H1 (cell line): Measurements from ENCODE around the gene CELF1. TPM values are rescaled to one million over a fixed set of nuclear protein-coding genes. Genes with fewer than 3 reads are reported as not detected.

Source experiments
- CHD2 ChIP-seq: IDR thresholded peaks from 2 replicates; pipeline ENCODE4 v1.6.1; 2012; ENCODE audit warnings: low read length, improper control_type of control experiment
- EP300 ChIP-seq, 2 experiments: IDR thresholded peaks; 1 replicate in 1 of 2; 2 replicates in 1 of 2; pipeline ENCODE4 v1.6.1; 2011 to 2012; ENCODE audit warnings: low read depth in 2 of 2, low read length in 2 of 2, mild to moderate bottlenecking in 2 of 2, borderline replicate concordance in 1 of 2, inconsistent platforms in 1 of 2, moderate library complexity in 1 of 2
- GTF2F1 ChIP-seq: IDR thresholded peaks from 2 replicates; pipeline ENCODE4 v1.6.1; 2012; ENCODE audit warnings: low read depth, low read length, improper control_type of control experiment, borderline replicate concordance
- JUND ChIP-seq: IDR thresholded peaks from 2 replicates; pipeline ENCODE4 v1.6.1; 2011; ENCODE audit warnings: mild to moderate bottlenecking, improper control_type of control experiment, low read length
- NANOG ChIP-seq: IDR thresholded peaks from 2 replicates; pipeline ENCODE4 v1.6.1; 2011; ENCODE audit warnings: low read length, low read depth, mild to moderate bottlenecking, inconsistent platforms; ENCODE audit not compliant: insufficient read depth, poor library complexity, severe bottlenecking
- SAP30 ChIP-seq: fragments of 300-600 bp; sonication (generic); IDR thresholded peaks from 2 replicates; pipeline ENCODE4 v1.7.1; 2012; ENCODE audit warnings: low read length, moderate library complexity, mild to moderate bottlenecking, inconsistent platforms; ENCODE audit not compliant: insufficient read depth, insufficient replicate concordance
- SP2 ChIP-seq: IDR thresholded peaks from 2 replicates; pipeline ENCODE4 v1.6.1; 2012; ENCODE audit warnings: mild to moderate bottlenecking, low read length, inconsistent platforms
- TBP ChIP-seq: IDR thresholded peaks from 2 replicates; pipeline ENCODE4 v1.6.1; 2011; ENCODE audit warnings: low read depth, low read length, improper control_type of control experiment
- TCF12 ChIP-seq: IDR thresholded peaks from 2 replicates; pipeline ENCODE4 v1.6.1; 2011; ENCODE audit warnings: low read depth, mild to moderate bottlenecking, low read length
- ZNF274 ChIP-seq: IDR thresholded peaks from 2 replicates; pipeline ENCODE4 v1.7.0; 2012; ENCODE audit warnings: low read length, borderline replicate concordance; ENCODE audit errors: extremely low read depth
- polyA plus RNA-seq, 7 experiments: library from polyadenylated mRNA; depleted of rRNA in 3 of 7; stranded (reverse) in 5 of 7; unstranded in 2 of 7; fragments of >200 nt in 5 of 7; fragments of 200-250 nt in 2 of 7; gene quantifications; 1 replicate in 5 of 7; 2 replicates in 1 of 7; 4 replicates in 1 of 7; pipeline versions ENCODE4 v1.2.1 to v1.2.3, GENCODE V29; 2011 to 2013; ENCODE audit warnings: missing spikeins in 2 of 7, mixed read lengths in 2 of 7
- total RNA-seq: library from RNA; stranded (reverse); fragmentation: NEBNext Ultra II Directional; extraction: Animal tissue kit (Norgen Biotek cat#: 25700); gene quantifications from 2 replicates; pipeline ENCODE4 v1.2.1, GENCODE V29; 2021
- TF ChIP-seq, protein P1 (sequence below): fragments of 300-600 bp; sonication (generic); IDR thresholded peaks from 2 replicates; pipeline ENCODE4 v1.7.1; 2012; ENCODE audit warnings: low read length, moderate library complexity, mild to moderate bottlenecking, inconsistent platforms; ENCODE audit not compliant: insufficient replicate concordance

CELF1 gene
- total and polyA plus RNA-seq, 2 of the 8 experiments (the other 6 are each of a cell fraction or from before 2014, with no cell fraction given) = 131 to 197 TPM

DNA sequence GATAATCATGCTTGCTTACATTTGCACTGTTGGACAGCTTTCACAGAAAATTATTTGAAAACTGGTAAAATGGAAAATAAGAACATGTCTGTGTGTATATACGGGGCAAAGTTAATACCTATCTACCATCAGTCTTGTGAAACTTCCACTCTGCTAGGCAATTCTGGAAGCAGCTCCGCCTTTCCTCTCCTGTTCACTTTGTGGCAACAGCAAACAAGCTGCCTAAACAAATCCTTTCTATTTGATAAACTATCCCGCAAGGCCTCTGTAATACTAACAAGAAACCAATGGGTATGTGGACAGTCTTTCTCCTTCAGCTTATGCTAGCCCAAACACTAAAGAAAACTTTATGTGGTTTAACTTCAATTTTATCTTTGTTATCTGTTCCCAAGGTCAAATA lies 64.8 kb downstream of the CELF1 start (continued):
- TF ChIP-seq, protein P1, sequence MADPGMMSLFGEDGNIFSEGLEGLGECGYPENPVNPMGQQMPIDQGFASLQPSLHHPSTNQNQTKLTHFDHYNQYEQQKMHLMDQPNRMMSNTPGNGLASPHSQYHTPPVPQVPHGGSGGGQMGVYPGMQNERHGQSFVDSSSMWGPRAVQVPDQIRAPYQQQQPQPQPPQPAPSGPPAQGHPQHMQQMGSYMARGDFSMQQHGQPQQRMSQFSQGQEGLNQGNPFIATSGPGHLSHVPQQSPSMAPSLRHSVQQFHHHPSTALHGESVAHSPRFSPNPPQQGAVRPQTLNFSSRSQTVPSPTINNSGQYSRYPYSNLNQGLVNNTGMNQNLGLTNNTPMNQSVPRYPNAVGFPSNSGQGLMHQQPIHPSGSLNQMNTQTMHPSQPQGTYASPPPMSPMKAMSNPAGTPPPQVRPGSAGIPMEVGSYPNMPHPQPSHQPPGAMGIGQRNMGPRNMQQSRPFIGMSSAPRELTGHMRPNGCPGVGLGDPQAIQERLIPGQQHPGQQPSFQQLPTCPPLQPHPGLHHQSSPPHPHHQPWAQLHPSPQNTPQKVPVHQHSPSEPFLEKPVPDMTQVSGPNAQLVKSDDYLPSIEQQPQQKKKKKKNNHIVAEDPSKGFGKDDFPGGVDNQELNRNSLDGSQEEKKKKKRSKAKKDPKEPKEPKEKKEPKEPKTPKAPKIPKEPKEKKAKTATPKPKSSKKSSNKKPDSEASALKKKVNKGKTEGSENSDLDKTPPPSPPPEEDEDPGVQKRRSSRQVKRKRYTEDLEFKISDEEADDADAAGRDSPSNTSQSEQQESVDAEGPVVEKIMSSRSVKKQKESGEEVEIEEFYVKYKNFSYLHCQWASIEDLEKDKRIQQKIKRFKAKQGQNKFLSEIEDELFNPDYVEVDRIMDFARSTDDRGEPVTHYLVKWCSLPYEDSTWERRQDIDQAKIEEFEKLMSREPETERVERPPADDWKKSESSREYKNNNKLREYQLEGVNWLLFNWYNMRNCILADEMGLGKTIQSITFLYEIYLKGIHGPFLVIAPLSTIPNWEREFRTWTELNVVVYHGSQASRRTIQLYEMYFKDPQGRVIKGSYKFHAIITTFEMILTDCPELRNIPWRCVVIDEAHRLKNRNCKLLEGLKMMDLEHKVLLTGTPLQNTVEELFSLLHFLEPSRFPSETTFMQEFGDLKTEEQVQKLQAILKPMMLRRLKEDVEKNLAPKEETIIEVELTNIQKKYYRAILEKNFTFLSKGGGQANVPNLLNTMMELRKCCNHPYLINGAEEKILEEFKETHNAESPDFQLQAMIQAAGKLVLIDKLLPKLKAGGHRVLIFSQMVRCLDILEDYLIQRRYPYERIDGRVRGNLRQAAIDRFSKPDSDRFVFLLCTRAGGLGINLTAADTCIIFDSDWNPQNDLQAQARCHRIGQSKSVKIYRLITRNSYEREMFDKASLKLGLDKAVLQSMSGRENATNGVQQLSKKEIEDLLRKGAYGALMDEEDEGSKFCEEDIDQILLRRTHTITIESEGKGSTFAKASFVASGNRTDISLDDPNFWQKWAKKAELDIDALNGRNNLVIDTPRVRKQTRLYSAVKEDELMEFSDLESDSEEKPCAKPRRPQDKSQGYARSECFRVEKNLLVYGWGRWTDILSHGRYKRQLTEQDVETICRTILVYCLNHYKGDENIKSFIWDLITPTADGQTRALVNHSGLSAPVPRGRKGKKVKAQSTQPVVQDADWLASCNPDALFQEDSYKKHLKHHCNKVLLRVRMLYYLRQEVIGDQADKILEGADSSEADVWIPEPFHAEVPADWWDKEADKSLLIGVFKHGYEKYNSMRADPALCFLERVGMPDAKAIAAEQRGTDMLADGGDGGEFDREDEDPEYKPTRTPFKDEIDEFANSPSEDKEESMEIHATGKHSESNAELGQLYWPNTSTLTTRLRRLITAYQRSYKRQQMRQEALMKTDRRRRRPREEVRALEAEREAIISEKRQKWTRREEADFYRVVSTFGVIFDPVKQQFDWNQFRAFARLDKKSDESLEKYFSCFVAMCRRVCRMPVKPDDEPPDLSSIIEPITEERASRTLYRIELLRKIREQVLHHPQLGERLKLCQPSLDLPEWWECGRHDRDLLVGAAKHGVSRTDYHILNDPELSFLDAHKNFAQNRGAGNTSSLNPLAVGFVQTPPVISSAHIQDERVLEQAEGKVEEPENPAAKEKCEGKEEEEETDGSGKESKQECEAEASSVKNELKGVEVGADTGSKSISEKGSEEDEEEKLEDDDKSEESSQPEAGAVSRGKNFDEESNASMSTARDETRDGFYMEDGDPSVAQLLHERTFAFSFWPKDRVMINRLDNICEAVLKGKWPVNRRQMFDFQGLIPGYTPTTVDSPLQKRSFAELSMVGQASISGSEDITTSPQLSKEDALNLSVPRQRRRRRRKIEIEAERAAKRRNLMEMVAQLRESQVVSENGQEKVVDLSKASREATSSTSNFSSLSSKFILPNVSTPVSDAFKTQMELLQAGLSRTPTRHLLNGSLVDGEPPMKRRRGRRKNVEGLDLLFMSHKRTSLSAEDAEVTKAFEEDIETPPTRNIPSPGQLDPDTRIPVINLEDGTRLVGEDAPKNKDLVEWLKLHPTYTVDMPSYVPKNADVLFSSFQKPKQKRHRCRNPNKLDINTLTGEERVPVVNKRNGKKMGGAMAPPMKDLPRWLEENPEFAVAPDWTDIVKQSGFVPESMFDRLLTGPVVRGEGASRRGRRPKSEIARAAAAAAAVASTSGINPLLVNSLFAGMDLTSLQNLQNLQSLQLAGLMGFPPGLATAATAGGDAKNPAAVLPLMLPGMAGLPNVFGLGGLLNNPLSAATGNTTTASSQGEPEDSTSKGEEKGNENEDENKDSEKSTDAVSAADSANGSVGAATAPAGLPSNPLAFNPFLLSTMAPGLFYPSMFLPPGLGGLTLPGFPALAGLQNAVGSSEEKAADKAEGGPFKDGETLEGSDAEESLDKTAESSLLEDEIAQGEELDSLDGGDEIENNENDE = no peak
- TF ChIP-seq SP2 = no peak
- TF ChIP-seq EP300 (IDR thresholded peaks at IDR 0.05; ENCODE audit: borderline replicate concordance in 1 of 2, low read depth in 2 of 2, low read length in 2 of 2) = no peak
- no peak for TF ChIP-seq NANOG
- no peak for TF ChIP-seq JUND
- no peak for TF ChIP-seq TBP
- no peak for TF ChIP-seq TCF12
- TF ChIP-seq CHD2 = no peak
- no peak for TF ChIP-seq GTF2F1
- no peak for TF ChIP-seq SAP30
- no peak for TF ChIP-seq ZNF274
